GM12892 (cell line): ENCODE data around the gene APH1B. TPM values are rescaled to one million over a fixed set of nuclear protein-coding genes. Genes with fewer than 3 reads are reported as not detected.
"Not testable (repeated sequence)": the region's sequence is repeated elsewhere in the genome, so short reads cannot be mapped to it uniquely, and the experiment has no call there.

Experiments
- DNase-seq: peaks from one replicate; pipeline ENCODE4 v3.0.0; 2011; ENCODE audit not compliant: insufficient read length
- FAIRE-seq: peaks from 2 replicates; lab custom pipeline; 2011; peaks lifted over from hg19 to GRCh38; lab: Jason Lieb, UNC
- POLR2A ChIP-seq: IDR thresholded peaks from 2 replicates; pipeline ENCODE4 v1.6.1; 2011; ENCODE audit warnings: low read depth, low read length, control low read depth
- POLR2AphosphoS5 ChIP-seq: IDR thresholded peaks from 2 replicates; pipeline ENCODE4 v1.6.1; 2011; ENCODE audit warnings: low read depth, low read length, control low read depth
- TAF1 ChIP-seq: IDR thresholded peaks from 2 replicates; pipeline ENCODE4 v1.6.1; 2011; ENCODE audit warnings: low read depth, mild to moderate bottlenecking, control low read depth, low read length, borderline replicate concordance
- polyA plus RNA-seq: library from polyadenylated mRNA; unstranded; fragments of >200 nt; gene quantifications from one replicate; pipeline ENCODE4 v1.2.1, GENCODE V29; 2012; ENCODE audit warnings: missing spikeins, inconsistent platforms; ENCODE audit not compliant: missing spikeins

Gene APH1B
- polyA plus RNA-seq: 10.3 TPM

DNA sequence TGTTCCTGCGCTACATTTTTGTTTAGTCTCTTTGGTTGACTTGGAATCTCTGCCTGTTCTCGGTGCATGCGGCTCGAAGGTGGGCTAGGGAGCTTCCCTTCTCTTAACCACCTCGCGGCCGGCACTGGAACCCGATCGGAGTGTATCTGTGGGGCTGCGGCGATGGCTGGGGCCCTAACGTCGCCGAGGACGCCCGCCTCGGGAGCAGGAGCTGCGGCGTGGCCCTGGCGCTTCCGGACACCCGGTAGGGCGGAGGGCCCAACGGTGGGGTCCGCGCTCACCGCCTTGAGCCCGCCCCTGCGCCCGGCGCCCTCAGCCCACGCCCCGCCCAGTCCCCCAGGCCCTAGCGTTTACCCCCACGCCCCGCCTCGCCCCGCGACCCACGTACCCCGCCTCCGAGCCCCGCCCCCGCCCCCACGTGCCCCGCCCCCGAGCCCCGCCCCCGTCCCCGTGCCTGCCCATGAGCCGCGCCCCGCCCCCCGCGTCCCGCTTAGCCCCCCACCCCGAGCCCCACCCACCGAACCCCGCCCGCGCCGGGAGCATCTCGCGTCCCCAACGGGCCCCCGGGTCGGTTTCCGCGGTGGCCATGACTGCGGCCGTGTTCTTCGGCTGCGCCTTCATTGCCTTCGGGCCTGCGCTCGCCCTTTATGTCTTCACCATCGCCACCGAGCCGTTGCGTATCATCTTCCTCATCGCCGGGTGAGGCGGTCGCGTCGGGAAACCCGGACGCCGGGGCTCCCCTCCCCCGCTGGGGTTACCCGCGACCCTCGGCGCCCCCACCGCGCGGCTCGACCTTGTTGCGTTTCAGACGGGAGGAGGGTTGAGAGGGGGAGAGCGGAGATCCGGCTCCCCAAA lies at the start of gene APH1B:
Gene APH1B, plus strand, starts transcription at position 568 of the 855 bp plus-strand sequence. Its CDS starts 19 bp downstream, at position 587.
- FAIRE-seq (peak; percentile 74), DNase-seq (peak; percentile 54)
- TF ChIP-seq TAF1 (peak; percentile 50; the same call in 1 of the 2 replicates), POLR2AphosphoS5 (0 out of 2 replicates have a peak, but pooled peaks have one; percentile 34), POLR2A (peak; percentile 61; the same call in 1 of the 2 replicates)

DNA sequence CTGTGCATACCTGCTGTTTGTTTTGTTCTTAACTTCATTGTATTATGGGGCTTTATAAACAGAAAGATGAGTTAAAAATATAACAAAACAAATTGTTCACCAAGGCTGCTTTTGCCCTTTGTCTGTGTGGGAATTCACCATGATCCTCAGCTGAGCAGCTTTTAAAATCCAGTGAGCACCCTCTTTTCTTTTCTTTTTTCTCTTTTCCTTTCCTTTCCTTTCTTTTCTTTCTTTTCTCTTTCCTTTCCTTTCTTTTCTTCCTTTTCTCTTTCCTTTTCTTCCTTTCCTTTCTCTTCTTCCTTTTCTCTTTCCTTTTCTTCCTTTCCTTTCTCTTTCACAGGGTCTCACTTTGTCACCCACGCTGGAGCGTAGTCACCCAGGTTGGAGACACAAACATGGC lies 49.7 kb upstream of the APH1B start:
- no peak for TF ChIP-seq POLR2A
- no peak for TF ChIP-seq POLR2AphosphoS5
- no peak for TF ChIP-seq TAF1
- DNase-seq (no peak), FAIRE-seq (no peak)

DNA sequence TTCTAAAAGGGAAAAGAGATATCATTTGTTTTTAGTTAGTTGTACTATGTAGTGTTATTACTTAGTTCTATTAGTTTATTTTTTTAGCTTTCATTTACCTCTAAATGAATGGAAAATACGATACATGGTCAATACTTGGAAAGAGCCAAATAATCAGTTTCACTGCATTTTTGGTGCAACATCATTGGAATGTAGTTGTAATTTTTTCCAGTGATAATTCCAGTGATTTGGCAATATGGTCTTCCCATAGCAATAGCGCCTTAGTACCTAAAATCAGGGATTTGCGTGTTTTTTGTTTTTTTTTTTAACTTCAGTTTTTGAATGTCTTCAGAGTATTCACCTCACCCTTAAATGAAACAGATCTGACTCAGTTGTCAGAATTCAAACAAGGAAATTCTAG lies 46.2 kb upstream of the APH1B start:
- FAIRE-seq: peak; percentile 14

DNA sequence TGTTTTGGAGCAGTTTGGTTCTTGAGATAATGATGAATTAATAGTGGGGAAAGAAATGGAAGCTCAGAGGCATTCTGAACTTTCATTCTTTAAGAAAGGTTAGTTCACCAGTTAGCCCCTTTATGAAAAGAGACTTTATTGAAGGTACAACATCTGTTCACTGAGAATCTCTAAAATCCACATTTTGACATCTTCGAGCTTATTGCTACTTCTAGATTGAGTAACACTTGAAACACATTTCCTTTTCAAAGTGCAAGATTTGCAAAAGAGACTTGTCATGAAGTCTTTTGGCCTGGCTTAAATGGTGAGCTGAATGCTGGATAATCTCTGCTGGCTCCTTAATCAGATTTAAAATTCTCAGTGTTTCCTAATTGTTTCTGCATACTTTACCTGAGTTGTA lies 45.7 kb upstream of the APH1B start:
- no peak for FAIRE-seq
- no peak for TF ChIP-seq POLR2AphosphoS5
- no peak for TF ChIP-seq TAF1
- TF ChIP-seq POLR2A: no peak
- no peak for DNase-seq

More for the DNA sequence above, 46.2 kb upstream of the APH1B start:
- no peak for TF ChIP-seq POLR2AphosphoS5
- TF ChIP-seq POLR2A: no peak
- no peak for TF ChIP-seq TAF1
- DNase-seq: no peak

DNA sequence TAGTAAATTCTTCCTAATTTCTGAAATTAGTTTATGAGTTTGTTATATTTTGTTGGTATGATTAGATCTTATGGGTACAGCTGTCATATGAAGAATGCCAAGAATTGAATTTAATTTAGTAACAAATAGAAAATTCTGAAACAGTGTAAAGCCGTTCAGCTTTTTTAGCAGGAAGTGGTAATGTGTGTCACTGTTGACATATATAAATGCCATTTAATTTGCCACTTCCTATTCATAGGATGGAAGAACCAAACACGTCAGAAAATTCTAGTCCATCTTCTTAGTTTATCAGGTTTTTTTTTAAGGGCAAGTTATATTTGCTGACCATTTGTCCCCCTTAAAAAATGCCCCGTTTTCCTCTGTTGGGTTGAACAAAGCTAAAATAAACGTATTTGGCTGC lies 45.0 kb upstream of the APH1B start:
- no peak for DNase-seq
- TF ChIP-seq POLR2AphosphoS5: no peak
- TF ChIP-seq POLR2A: no peak
- TF ChIP-seq TAF1: no peak
- peak; percentile 27 for FAIRE-seq

DNA sequence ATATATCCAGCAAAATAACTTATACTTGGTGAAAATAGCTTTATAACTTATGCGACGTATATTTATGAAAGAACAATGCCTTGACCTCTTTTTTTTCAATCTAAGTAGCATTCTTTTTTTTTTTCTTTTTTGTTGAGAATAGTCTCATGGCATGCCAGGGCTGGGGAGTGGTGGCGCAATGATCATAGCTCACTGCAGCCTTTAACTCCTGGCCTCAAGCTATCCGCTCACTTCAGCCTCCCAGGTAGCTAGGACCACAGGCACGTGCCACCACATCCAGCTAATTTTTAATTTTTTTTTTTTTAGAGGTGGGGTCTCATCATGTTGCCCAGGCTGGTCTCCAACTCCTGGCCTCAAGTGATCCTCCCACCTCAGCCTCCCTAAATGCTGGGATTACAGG lies 44.5 kb upstream of the APH1B start:
- DNase-seq: no peak
- no peak for FAIRE-seq
- TF ChIP-seq POLR2AphosphoS5 (no peak), TAF1 (no peak), POLR2A (no peak)

DNA sequence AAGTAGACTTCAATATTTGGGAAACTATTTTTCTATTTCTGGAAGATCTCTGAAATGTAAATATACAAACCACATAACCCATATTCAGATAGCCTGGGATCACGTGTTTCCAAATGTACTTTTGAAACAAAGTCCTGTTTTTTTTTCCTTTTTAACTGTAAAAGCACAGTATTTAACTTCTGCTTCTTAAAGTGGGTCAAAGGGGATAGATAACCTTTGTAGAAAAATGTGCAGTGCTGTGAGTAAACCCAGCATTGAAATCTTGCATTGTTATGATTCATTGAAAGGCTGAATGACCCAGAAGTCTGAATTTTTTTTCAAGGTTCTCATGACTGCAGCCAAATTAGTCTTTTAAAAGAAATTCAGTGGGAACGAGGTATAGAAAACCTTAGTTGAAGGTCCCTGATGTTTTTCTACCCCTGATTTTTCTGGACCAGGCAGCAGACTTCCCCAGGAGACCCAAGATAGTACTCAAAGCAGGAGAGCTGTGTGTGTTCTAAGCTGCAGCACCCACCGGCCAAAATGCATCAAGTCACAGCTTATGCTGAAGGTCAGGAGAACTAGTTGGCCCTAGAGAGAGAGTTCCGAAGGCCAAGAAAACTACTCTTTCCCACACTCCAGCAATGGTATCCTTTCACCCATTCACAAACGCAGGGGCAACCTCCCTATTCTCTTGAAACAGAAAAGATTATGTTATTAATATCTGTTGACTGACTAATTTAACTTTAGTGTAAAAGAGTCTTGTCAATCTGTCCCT lies 43.6 kb upstream of the APH1B start:
- FAIRE-seq: peak; percentile 79
- TF ChIP-seq POLR2AphosphoS5 (no peak), POLR2A (no peak), TAF1 (no peak)
- no peak for DNase-seq

DNA sequence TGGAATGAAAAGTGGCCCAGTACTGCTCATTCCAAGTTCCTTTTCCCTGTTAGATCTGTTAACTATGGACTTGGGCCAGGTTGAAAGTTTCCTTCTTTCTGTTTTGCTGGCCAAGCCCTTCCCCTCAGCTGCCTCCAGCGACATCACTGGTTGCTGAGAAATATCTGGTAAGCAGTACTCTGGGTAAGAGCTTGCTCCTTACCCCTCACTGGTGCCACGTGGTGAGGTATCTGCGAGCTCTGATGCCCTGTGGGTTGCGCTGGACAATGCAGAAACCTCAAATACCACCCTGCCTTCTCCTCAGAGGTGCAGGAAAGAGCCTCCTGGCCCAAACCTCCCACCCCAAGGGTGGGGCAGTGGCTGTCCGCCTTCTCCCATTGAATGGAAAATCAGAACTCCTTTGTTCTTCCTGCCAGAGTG lies 42.9 kb upstream of the APH1B start:
- no peak for FAIRE-seq
- DNase-seq: no peak
- no peak for TF ChIP-seq POLR2A

DNA sequence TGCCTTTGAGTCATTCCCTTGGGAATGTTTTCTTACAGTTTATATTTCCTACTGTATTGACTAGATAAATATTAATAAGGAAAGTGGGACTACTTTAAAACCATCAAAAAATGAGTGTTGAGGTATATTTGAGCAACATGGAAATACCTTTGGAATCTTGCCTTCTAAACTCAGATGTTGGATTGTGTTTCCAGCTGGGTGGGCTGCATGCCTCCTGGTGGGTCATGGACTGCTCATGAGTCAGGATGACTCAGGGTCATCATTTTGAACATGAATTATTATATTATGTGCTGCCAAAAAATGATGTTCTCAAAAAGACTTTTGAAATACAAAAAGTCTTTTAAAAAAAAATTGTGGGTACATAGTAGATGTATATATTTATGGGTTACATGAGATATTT lies 41.1 kb upstream of the APH1B start:
- no peak for FAIRE-seq
- no peak for DNase-seq
- no peak for TF ChIP-seq POLR2AphosphoS5
- TF ChIP-seq POLR2A: no peak
- TF ChIP-seq TAF1: no peak

DNA sequence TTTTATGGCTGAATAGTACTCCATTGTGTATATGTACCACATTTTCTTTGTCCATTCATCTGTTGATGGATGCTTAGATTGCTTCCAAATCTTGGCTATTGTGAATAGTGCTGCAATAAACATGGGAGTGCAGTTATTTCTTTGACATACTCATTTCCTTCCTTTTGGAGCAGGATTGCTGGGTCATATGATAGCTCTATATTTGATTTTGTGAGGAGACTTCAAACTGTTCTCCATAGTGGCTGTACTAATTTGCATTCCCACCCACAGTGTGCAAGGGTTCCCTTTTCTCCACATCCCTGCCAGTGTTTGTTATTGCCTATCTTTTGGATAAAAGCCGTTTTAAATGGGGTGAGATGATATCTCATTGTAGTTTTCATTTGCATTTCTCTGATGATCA lies 40.3 kb upstream of the APH1B start:
- DNase-seq, FAIRE-seq: not testable (repeated sequence)

DNA sequence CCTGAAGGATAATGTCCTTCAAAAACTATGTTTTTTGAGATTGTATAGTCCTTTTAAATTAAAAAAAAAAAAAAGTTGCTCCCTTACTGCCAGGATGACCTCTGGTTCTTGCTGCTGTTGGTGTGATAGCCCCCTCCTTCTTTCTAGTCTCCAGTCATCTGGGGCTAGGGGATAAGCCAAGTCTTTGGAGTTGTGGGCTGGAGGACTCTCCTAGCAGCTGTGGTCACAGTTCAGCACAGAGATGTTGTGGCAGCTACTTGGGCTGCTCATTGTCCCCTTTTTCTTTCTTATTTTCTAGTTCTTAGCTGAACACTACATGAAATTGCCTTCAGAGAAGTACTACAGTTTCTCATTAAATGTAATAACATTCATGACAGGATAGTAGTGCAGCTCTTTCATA lies 39.2 kb upstream of the APH1B start:
- DNase-seq: no peak
- peak; percentile 17 for FAIRE-seq
- no peak for TF ChIP-seq TAF1
- TF ChIP-seq POLR2AphosphoS5: no peak
- TF ChIP-seq POLR2A: no peak
